ENCODE data around the gene ALAS1.

GRCh38 chr3:52149726-52150125 is 48.2 kb upstream of the ALAS1 start:
- TF ChIP-seq CTCF (conservative IDR thresholded peaks at IDR 0.05 in 1 of 2, IDR thresholded peaks at IDR 0.05 in 1 of 2; ENCODE audit: extremely low read depth in 1 of 2, insufficient read depth in 1 of 2, low read depth in 1 of 2, low read length in 2 of 2) = no peak
- no peak for TF ChIP-seq EZH2 (IDR thresholded peaks at IDR 0.05; ENCODE audit: borderline replicate concordance, low read length)
